CD14-positive monocyte (primary cell): ENCODE data around the gene LTBP3. TPM values are rescaled to one million over a fixed set of nuclear protein-coding genes. Genes with fewer than 3 reads are reported as not detected.

Source experiments
- DNase-seq, 3 donors: peaks; one replicate each; pipeline ENCODE4 v3.0.0-alpha.2; 2011 to 2022
- H2AFZ ChIP-seq: 2 replicates; pipeline ENCODE4 v1.6.0; 2012; ENCODE audit warnings: mild to moderate bottlenecking, low read depth, low read length, inconsistent platforms; ENCODE audit not compliant: insufficient read depth, poor library complexity, severe bottlenecking
- H3K27ac ChIP-seq, 2 donors: 1 replicate in 1 of 2; 2 replicates in 1 of 2; pipeline ENCODE4 v1.5.1; 2012 to 2013; ENCODE audit warnings: low read length in 2 of 2, control low read depth in 1 of 2, inconsistent platforms in 1 of 2, low read depth in 1 of 2, mild to moderate bottlenecking in 1 of 2
- H3K27me3 ChIP-seq, 2 donors: one replicate each; pipeline versions ENCODE4 v1.6.0 to v1.6.1; 2011 to 2013; ENCODE audit warnings: low read length in 2 of 2; ENCODE audit not compliant: control insufficient read depth in 2 of 2, insufficient read depth in 2 of 2
- H3K36me3 ChIP-seq, 2 donors: replicated peaks in 1 of 2; 1 replicate in 1 of 2; 2 replicates in 1 of 2; pipeline versions ENCODE4 v1.5.1 to v1.6.1; 2012 to 2013; ENCODE audit warnings: low read length in 2 of 2, control low read depth in 1 of 2, inconsistent platforms in 1 of 2, mild to moderate bottlenecking in 1 of 2; ENCODE audit not compliant: insufficient read depth in 2 of 2, control insufficient read depth in 1 of 2
- H3K4me1 ChIP-seq, 2 donors: 1 replicate in 1 of 2; 2 replicates in 1 of 2; pipeline versions ENCODE4 v1.5.1 to v1.6.1; 2012 to 2013; ENCODE audit warnings: low read length in 2 of 2, control low read depth in 1 of 2, inconsistent platforms in 1 of 2, mild to moderate bottlenecking in 1 of 2, moderate library complexity in 1 of 2; ENCODE audit not compliant: insufficient read depth in 2 of 2, control insufficient read depth in 1 of 2
- H3K4me2 ChIP-seq: replicated peaks from 2 replicates; pipeline ENCODE3; 2012; ENCODE audit warnings: low read length, moderate library complexity, mild to moderate bottlenecking; ENCODE audit not compliant: poor library complexity, severe bottlenecking; ENCODE audit errors: extremely low read depth
- H3K4me3 ChIP-seq, 3 experiments: fragments of 200-600 bp in 1 of 3; sonication (generic) in 1 of 3; replicated peaks in 1 of 3; 1 replicate in 2 of 3; 2 replicates in 1 of 3; pipeline ENCODE4 v1.5.1; 2011 to 2013; ENCODE audit warnings: low read length in 3 of 3, mild to moderate bottlenecking in 3 of 3, control low read depth in 2 of 3, low read depth in 2 of 3, inconsistent platforms in 1 of 3, moderate library complexity in 1 of 3
- H3K79me2 ChIP-seq: 2 replicates; pipeline ENCODE4 v1.6.0; 2012; ENCODE audit warnings: mild to moderate bottlenecking, control low read depth, inconsistent platforms, low read length, moderate library complexity; ENCODE audit not compliant: insufficient read depth
- H3K9ac ChIP-seq: 2 replicates; pipeline ENCODE4 v1.6.0; 2017; ENCODE audit warnings: low read length, mild to moderate bottlenecking; ENCODE audit not compliant: insufficient read depth, poor library complexity, severe bottlenecking
- H3K9me3 ChIP-seq, 2 donors: replicated peaks in 1 of 2; 1 replicate in 1 of 2; 2 replicates in 1 of 2; pipeline versions ENCODE4 v1.5.1 to v1.6.1; 2012 to 2013; ENCODE audit warnings: low read length in 2 of 2, control low read depth in 1 of 2; ENCODE audit not compliant: control insufficient read depth in 1 of 2, insufficient read depth in 1 of 2
- H4K20me1 ChIP-seq: 2 replicates; pipeline ENCODE4 v1.6.0; 2012; ENCODE audit warnings: mild to moderate bottlenecking, low read length, control low read depth, moderate library complexity; ENCODE audit not compliant: insufficient read depth
- H3K27ac Mint-ChIP-seq, 7 donors: one replicate each; pipeline ENCODE4 v1.8.0; 2020; ENCODE audit warnings: mild to moderate bottlenecking in 7 of 7, mixed read lengths in 7 of 7, moderate library complexity in 6 of 7, inconsistent platforms in 2 of 7
- H3K27me3 Mint-ChIP-seq, 3 donors: one replicate each; pipeline ENCODE4 v1.8.0; 2021 to 2022; ENCODE audit warnings: low read depth in 3 of 3, mild to moderate bottlenecking in 3 of 3, mixed read lengths in 3 of 3, moderate library complexity in 3 of 3, inconsistent platforms in 1 of 3
- H3K36me3 Mint-ChIP-seq, 2 donors: one replicate each; pipeline ENCODE4 v1.8.0; 2020; ENCODE audit warnings: mixed read lengths in 2 of 2, inconsistent platforms in 1 of 2, mild to moderate bottlenecking in 1 of 2
- H3K4me1 Mint-ChIP-seq: one replicate; pipeline ENCODE4 v1.8.0; 2020; ENCODE audit warnings: mild to moderate bottlenecking, mixed read lengths
- H3K4me3 Mint-ChIP-seq, 2 donors: one replicate each; pipeline ENCODE4 v1.8.0; 2020; ENCODE audit warnings: mild to moderate bottlenecking in 2 of 2, mixed read lengths in 2 of 2, moderate library complexity in 1 of 2
- H3K9me3 Mint-ChIP-seq, 7 donors: one replicate each; pipeline ENCODE4 v1.8.0; 2020 to 2022; ENCODE audit warnings: mixed read lengths in 7 of 7, mild to moderate bottlenecking in 6 of 7, moderate library complexity in 6 of 7, inconsistent platforms in 2 of 7
- CTCF ChIP-seq: fragments of 200-600 bp; IDR thresholded peaks from one replicate; pipeline ENCODE4 v1.8.0; 2022; ENCODE audit warnings: antibody characterized with exemption, mild to moderate bottlenecking
- WGBS: methylation state at CpG from one replicate; pipeline ENCODE4 v1.1.5; 2013; ENCODE audit warnings: missing lambda C conversion rate; ENCODE audit not compliant: insufficient coverage; 5-methylcytosine and 5-hydroxymethylcytosine counted together
- intact Hi-C, 2 donors: fragments of 100-400 bp; cut with micrococcal nuclease; formaldehyde crosslinking; loops; one replicate each; pipeline versions ENCODE4 v1.15.0 to v1.15.1; 2023
- polyA plus RNA-seq, 3 donors: library from polyadenylated mRNA; depleted of rRNA in 1 of 3; unstranded in 2 of 3; stranded (reverse) in 1 of 3; fragments of 300-500 nt in 2 of 3; fragments of >200 nt in 1 of 3; fragmentation: Illumina TruSeq in 2 of 3; gene quantifications; 1 replicate in 2 of 3; 2 replicates in 1 of 3; pipeline ENCODE4 v1.2.3, GENCODE V29; 2012 to 2021
- small RNA-seq: library from RNA; depleted of rRNA; stranded (forward); fragments of <200 nt; gene quantifications from one replicate; pipeline ENCODE3, GENCODE V24; 2012; ENCODE audit warnings: low read depth; ENCODE audit not compliant: insufficient read length

LTBP3 gene
- polyA plus RNA-seq, 3 donors: 3.4 to 19.4 (median 4.6) TPM

- no peaks in the 10 kb centered on the region for H3K27me3 ChIP-seq
- H4K20me1 ChIP-seq: no peaks in the 10 kb centered on the region
- Mint-ChIP-seq H3K9me3 (no peaks in the 10 kb centered on the region), H3K4me1 (peaks cover 68% of the 10 kb centered on the region), H3K4me3 (no peak overlapping the region), H3K36me3 (no peaks in the 10 kb centered on the region), H3K27me3 (peaks cover 0 to 3% (median 2%) of the 10 kb centered on the region in 3 donors), H3K27ac (peak overlapping the region in 5 of 7 donors; percentile 54 to 99 (median 62))
- no peak overlapping the region for H3K4me3 ChIP-seq
- WGBS: 95% methylated on average over 4 of the region's 8 CpGs
- no peak overlapping the region for H3K4me2 ChIP-seq
- peaks cover 67 to 78% of the 10 kb centered on the region in 2 donors for H3K4me1 ChIP-seq
- no peak overlapping the region for H3K27ac ChIP-seq
- H2AFZ ChIP-seq: no peak overlapping the region
- H3K9ac ChIP-seq: no peak overlapping the region
- TF ChIP-seq CTCF: no peak
- intact Hi-C loops: no loop called here
- no peak for DNase-seq
- H3K79me2 ChIP-seq: peaks cover 33% of the 10 kb centered on the region
- no peaks in the 10 kb centered on the region for H3K36me3 ChIP-seq
- H3K9me3 ChIP-seq: no peaks in the 10 kb centered on the region
These were observed 68.3 kb downstream of the LTBP3 start for GRCh38 chr11:65489706-65490320.

- no peak for TF ChIP-seq CTCF
- intact Hi-C loops: no loop called here
- Histone ChIP-seq H3K9ac (no peak overlapping the region), H4K20me1 (no peaks in the 10 kb centered on the region), H3K4me3 (no peak overlapping the region), H3K4me1 (peaks cover 61 to 72% of the 10 kb centered on the region in 2 donors), H3K9me3 (no peaks in the 10 kb centered on the region), H3K79me2 (peaks cover 27% of the 10 kb centered on the region), H2AFZ (no peak overlapping the region), H3K27me3 (no peaks in the 10 kb centered on the region), H3K4me2 (no peak overlapping the region), H3K27ac (no peak overlapping the region), H3K36me3 (no peaks in the 10 kb centered on the region)
- Mint-ChIP-seq H3K4me3 (no peak overlapping the region), H3K36me3 (no peaks in the 10 kb centered on the region), H3K27ac (peak overlapping the region in 4 of 7 donors; percentile 31 to 97 (median 76)), H3K27me3 (peaks cover 0 to 3% (median 2%) of the 10 kb centered on the region in 3 donors), H3K9me3 (no peaks in the 10 kb centered on the region), H3K4me1 (peaks cover 62% of the 10 kb centered on the region)
- 96% methylated on average over 7 of the region's 10 CpGs for whole genome bisulfite sequencing
- DNase-seq: no peak
These were observed 69.0 kb downstream of the LTBP3 start for GRCh38 chr11:65489035-65489705.

Small RNAs within 50 kb of the gene (small RNA-seq; reads per million reads assigned to genes)
- not detected for gene AP001362.1
- gene RF01684: not detected

Other genes starting within 250 kb of the LTBP3 start
- 10 to 100 TPM in 2 of 3 donors, 1 to 10 TPM in 1; 5.4 to 15.6 (median 10.1) TPM for gene CDC42EP2, start 243.5 kb downstream of the LTBP3 start, polyA plus RNA-seq
- gene DPF2, start 224.5 kb downstream of the LTBP3 start, polyA plus RNA-seq: 10 to 100 TPM; 35.7 to 39.0 (median 35.9) TPM
- 1 to 10 TPM; 1.7 to 3.7 (median 2.8) TPM for gene TIGD3, start 203.6 kb downstream of the LTBP3 start, polyA plus RNA-seq
- gene SLC25A45, start 175.7 kb downstream of the LTBP3 start, polyA plus RNA-seq: 10 to 100 TPM in 1 of 3 donors, 1 to 10 TPM in 2; 3.7 to 11.3 (median 4.1) TPM
- gene FRMD8, start 171.7 kb downstream of the LTBP3 start, polyA plus RNA-seq: 10 to 100 TPM; 33.7 to 41.2 (median 35.4) TPM
- 100 to 1,000 TPM in 1 of 3 donors, 1 to 10 TPM in 1, under 1 TPM in 1; 0.90 to 293 (median 1.3) TPM for gene NEAT1, start 135.6 kb downstream of the LTBP3 start, polyA plus RNA-seq
- gene MALAT1, start 59.3 kb downstream of the LTBP3 start, polyA plus RNA-seq: 100 to 1,000 TPM; 263 to 815 (median 554) TPM
- 10 to 100 TPM; 18.6 to 71.6 (median 29.7) TPM for gene SCYL1, start 33.3 kb downstream of the LTBP3 start, polyA plus RNA-seq
- gene ZNRD2, start 12.1 kb upstream of the LTBP3 start, polyA plus RNA-seq: 10 to 100 TPM; 48.5 to 65.1 (median 56.2) TPM
- 100 to 1,000 TPM in 1 of 3 donors, 10 to 100 TPM in 2; 51.3 to 139 (median 70.8) TPM for gene FAM89B, start 14.2 kb upstream of the LTBP3 start, polyA plus RNA-seq
- 100 to 1,000 TPM in 1 of 3 donors, 10 to 100 TPM in 2; 29.6 to 507 (median 42.6) TPM for gene EHBP1L1, start 17.7 kb upstream of the LTBP3 start, polyA plus RNA-seq
- gene KCNK7, start 37.4 kb upstream of the LTBP3 start, polyA plus RNA-seq: 1 to 10 TPM in 1 of 3 donors, not detected in 2; 4.3 TPM
- 100 to 1,000 TPM in 1 of 3 donors, 10 to 100 TPM in 2; 20.8 to 116 (median 32.0) TPM for gene MAP3K11, start 55.9 kb upstream of the LTBP3 start, polyA plus RNA-seq
- gene PCNX3, start 57.4 kb upstream of the LTBP3 start, polyA plus RNA-seq: 10 to 100 TPM in 1 of 3 donors, 1 to 10 TPM in 1, under 1 TPM in 1; 0.58 to 36.4 (median 1.7) TPM
- 100 to 1,000 TPM in 1 of 3 donors, 10 to 100 TPM in 2; 83.4 to 110 (median 86.5) TPM for gene SIPA1, start 79.7 kb upstream of the LTBP3 start, polyA plus RNA-seq
- 10 to 100 TPM; 21.3 to 67.9 (median 30.9) TPM for gene RELA, start 104.6 kb upstream of the LTBP3 start, polyA plus RNA-seq
- gene KAT5, start 153.9 kb upstream of the LTBP3 start, polyA plus RNA-seq: 10 to 100 TPM; 32.5 to 48.7 (median 33.1) TPM
- gene RNASEH2C, start 162.4 kb upstream of the LTBP3 start, polyA plus RNA-seq: 100 to 1,000 TPM in 1 of 3 donors, 10 to 100 TPM in 2; 33.3 to 131 (median 95.2) TPM
- gene AP5B1, start 222.6 kb upstream of the LTBP3 start, polyA plus RNA-seq: 10 to 100 TPM; 33.7 to 46.4 (median 35.1) TPM
- under 1 TPM in 1 of 3 donors, not detected in 2; 0.08 TPM for gene OVOL1, start 228.7 kb upstream of the LTBP3 start, polyA plus RNA-seq